ENCODE results near the gene SLC13A3. TPM values are rescaled to one million over a fixed set of nuclear protein-coding genes. Genes with fewer than 3 reads are reported as not detected.

The SLC13A3 gene
- total RNA-seq, 1 experiment from 2014 or later, result 17.5 TPM

- Mint-ChIP-seq H3K36me3 (ENCODE audit: insufficient read depth in 1 of 3, low read depth in 3 of 3) (peaks cover 2 to 8% (median 8%) of the 10 kb centered on the region in 3 experiments; a peak in 5 of 7 replicates), H3K4me3 (no peak overlapping the region), H3K9me3 (no peaks in the 10 kb centered on the region; a peak in 1 of 5 replicates), H3K27ac (no peak overlapping the region), H3K4me1 (peaks cover 10 to 12% of the 10 kb centered on the region in 2 experiments), H3K27me3 (ENCODE audit: low read depth) (no peaks in the 10 kb centered on the region)
- no peaks in the 10 kb centered on the region for H4K20me1 ChIP-seq (ENCODE audit: control insufficient read depth, insufficient read depth, insufficient read length)
- no peak for TF ChIP-seq CTCF (conservative IDR thresholded peaks at IDR 0.05)
- no peaks in the 10 kb centered on the region for H3K23me2 ChIP-seq (ENCODE audit: insufficient read length, low read depth, low read length, poor library complexity, severe bottlenecking)
- no peak overlapping the region for H4K8ac ChIP-seq (replicated peaks; ENCODE audit: insufficient read length, low read depth, low read length)
- WGBS (ENCODE audit: extremely low coverage, insufficient read length, low lambda C conversion rate), result no CpG with 5 or more reads among the region's 2 CpGs
- no peak overlapping the region for H3K9ac ChIP-seq (ENCODE audit: extremely low read depth, insufficient read length, low read length)
- H3T11ph ChIP-seq (ENCODE audit: low read length), result no peak overlapping the region
- H3K4ac ChIP-seq (ENCODE audit: low read depth, low read length), result no peak overlapping the region
- no peak overlapping the region for H3K56ac ChIP-seq (ENCODE audit: insufficient read length, low read depth, low read length)
- no peaks in the 10 kb centered on the region; the same call in 1 of the 2 replicates for H3K4me1 ChIP-seq (ENCODE audit: insufficient read depth, low read length)
- H3K18ac ChIP-seq (ENCODE audit: insufficient read length, low read depth, low read length), result no peak overlapping the region
- H3K4me2 ChIP-seq (ENCODE audit: insufficient read depth, insufficient read length, low read length), result no peak overlapping the region
- DNase-seq, result no peak
- H2AFZ ChIP-seq (ENCODE audit: low read length), result no peak overlapping the region
- no peaks in the 10 kb centered on the region for H3K79me1 ChIP-seq (ENCODE audit: insufficient read depth, low read depth, low read length, poor library complexity, severe bottlenecking)
- no peak overlapping the region for H3K14ac ChIP-seq (ENCODE audit: insufficient read depth, low read length)
- no peaks in the 10 kb centered on the region for H3K9me3 ChIP-seq (ENCODE audit: control insufficient read depth, low read depth, low read length)
- no peak overlapping the region for H3K27ac ChIP-seq (ENCODE audit: insufficient read length, low read depth, low read length)
- no peak overlapping the region for H4K5ac ChIP-seq (ENCODE audit: insufficient read length, low read depth, low read length)
- H2BK12ac ChIP-seq (ENCODE audit: insufficient read length, low read depth, low read length), result no peak overlapping the region
- H3K23ac ChIP-seq (ENCODE audit: insufficient read length, low read depth, low read length), result no peak overlapping the region
- H4K91ac ChIP-seq (ENCODE audit: insufficient read length, low read depth, low read length), result no peak overlapping the region
- H2AK5ac ChIP-seq (ENCODE audit: insufficient read length, low read length), result no peak overlapping the region
- H2BK15ac ChIP-seq (ENCODE audit: low read depth, low read length), result no peak overlapping the region
- H2BK120ac ChIP-seq (ENCODE audit: low read depth, low read length, poor library complexity, severe bottlenecking), result no peak overlapping the region
- H2BK20ac ChIP-seq (ENCODE audit: low read depth, low read length, poor library complexity, severe bottlenecking), result no peak overlapping the region
- H2BK5ac ChIP-seq (ENCODE audit: insufficient read length, low read length), result no peak overlapping the region
- H3K27me3 ChIP-seq (ENCODE audit: insufficient read depth, low read length), result no peaks in the 10 kb centered on the region
- H3K79me2 ChIP-seq (ENCODE audit: insufficient read depth, low read length), result no peaks in the 10 kb centered on the region
Observed at GRCh38 chr20:46610145-46610544, 41.1 kb downstream of the SLC13A3 start.

All from H9 (cell line).